ENCODE results near the gene CFAP57. TPM values are rescaled to one million over a fixed set of nuclear protein-coding genes. Genes with fewer than 3 reads are reported as not detected.

The CFAP57 gene
- total and polyA plus RNA-seq, 9 of the 15 experiments (the other 6 are each of a cell fraction or from before 2014, with no cell fraction given) = 0.04 to 0.22 (median 0.07) TPM; not detected in 3

GRCh38 chr1:43147625-43148327 lies 24.4 kb upstream of the CFAP57 start (continued):
- TF ChIP-seq NEUROD1 (IDR thresholded peaks at IDR 0.05; ENCODE audit: borderline replicate concordance, low read depth, low read length, partially characterized antibody) (peak; percentile 65), ZNF740 (CRISPR knock-in tag; IDR thresholded peaks at IDR 0.05) (no peak), ZNF740 (tag; IDR thresholded peaks at IDR 0.05) (no peak), TARDBP (IDR thresholded peaks at IDR 0.05) (no peak), HDAC2 (IDR thresholded peaks at IDR 0.05) (no peak), ZNF217 (CRISPR knock-in tag; IDR thresholded peaks at IDR 0.05) (no peak), RBM22 (IDR thresholded peaks at IDR 0.05; ENCODE audit: low read depth, low read length, poor library complexity, severe bottlenecking) (peak; percentile 96), RBM17 (IDR thresholded peaks at IDR 0.05; ENCODE audit: borderline replicate concordance, low read depth, low read length) (no peak), PCBP2 (IDR thresholded peaks at IDR 0.05; ENCODE audit: low read depth, low read length, poor library complexity, severe bottlenecking) (no peak), ZNF175 (CRISPR knock-in tag; IDR thresholded peaks at IDR 0.05; ENCODE audit: low read depth) (no peak), ZNF583 (CRISPR knock-in tag; IDR thresholded peaks at IDR 0.05) (no peak), IFI16 (CRISPR knock-in tag; IDR thresholded peaks at IDR 0.05) (no peak), TSHZ1 (CRISPR knock-in tag; IDR thresholded peaks at IDR 0.05) (no peak), NUFIP1 (IDR thresholded peaks at IDR 0.05; ENCODE audit: partially characterized antibody) (no peak), PML (IDR thresholded peaks at IDR 0.05; ENCODE audit: low read length) (no peak), L3MBTL2 (IDR thresholded peaks at IDR 0.05) (no peak), MITF (IDR thresholded peaks at IDR 0.05) (no peak), BMI1 (IDR thresholded peaks at IDR 0.05; ENCODE audit: low read length) (peak; percentile 86), CSDE1 (IDR thresholded peaks at IDR 0.05) (peak in 1 of 2 experiments; percentile 87; a peak in 2 of 4 replicates)

All from K562 (cell line).